Neural cell (in vitro differentiated cells): ENCODE measurements around the gene WDR54. TPM values are rescaled to one million over a fixed set of nuclear protein-coding genes. Genes with fewer than 3 reads are reported as not detected.

Experiments
- H2AFZ ChIP-seq: fragments of 200-600, 300-800 bp; sonication (generic), shearing (Covaris generic); 2 replicates; pipeline ENCODE4 v1.6.0; 2014; ENCODE audit warnings: low read depth, mild to moderate bottlenecking, antibody characterized with exemption, low read length, moderate library complexity
- H3F3A ChIP-seq: fragments of 200-600 bp; shearing (Covaris generic); 2 replicates; pipeline ENCODE4 v1.6.1; 2016; ENCODE audit warnings: mild to moderate bottlenecking, moderate library complexity, mixed read lengths, antibody characterized with exemption, low read length; ENCODE audit not compliant: insufficient read depth, poor library complexity, severe bottlenecking
- H3K27ac ChIP-seq: fragments of 200-600, 300-800 bp; sonication (generic), shearing (Covaris generic); 2 replicates; pipeline ENCODE4 v1.5.1; 2014; ENCODE audit warnings: mild to moderate bottlenecking, low read length, moderate library complexity
- H3K27me3 ChIP-seq: fragments of 300-800, 200-600 bp; sonication (generic), shearing (Covaris generic); 2 replicates; pipeline ENCODE4 v1.6.0; 2014; ENCODE audit warnings: mild to moderate bottlenecking, low read depth, low read length, moderate library complexity; ENCODE audit not compliant: insufficient read depth
- H3K36me3 ChIP-seq: fragments of 300-800, 200-600 bp; sonication (generic), shearing (Covaris generic); 2 replicates; pipeline ENCODE4 v1.5.1; 2014; ENCODE audit warnings: mild to moderate bottlenecking, antibody characterized with exemption, low read length, moderate library complexity; ENCODE audit not compliant: insufficient read depth
- H3K4me2 ChIP-seq: fragments of 300-800, 200-600 bp; sonication (generic), shearing (Covaris generic); 2 replicates; pipeline ENCODE4 v1.6.0; 2014; ENCODE audit warnings: mild to moderate bottlenecking, low read length
- H3K4me3 ChIP-seq: fragments of 300-800, 200-600 bp; sonication (generic), shearing (Covaris generic); 2 replicates; pipeline ENCODE4 v1.5.1; 2014; ENCODE audit warnings: mild to moderate bottlenecking, low read length, moderate library complexity
- H3K79me2 ChIP-seq: fragments of 200-600 bp; shearing (Covaris generic); replicated peaks from 2 replicates; pipeline ENCODE4 v1.6.0; 2014; ENCODE audit warnings: mild to moderate bottlenecking, low read length, moderate library complexity; ENCODE audit not compliant: insufficient read depth
- H3K9ac ChIP-seq: fragments of 300-800, 200-600 bp; sonication (generic), shearing (Covaris generic); 2 replicates; pipeline ENCODE4 v1.6.1; 2016; ENCODE audit warnings: mild to moderate bottlenecking, low read length, mixed read lengths
- H3K9me2 ChIP-seq: fragments of 200-600 bp; shearing (Covaris generic); 2 replicates; pipeline ENCODE4 v1.6.1; 2016; ENCODE audit warnings: mild to moderate bottlenecking, low read length, mixed read lengths; ENCODE audit not compliant: insufficient read depth
- H3K9me3 ChIP-seq: fragments of 200-600, 300-800 bp; sonication (generic), shearing (Covaris generic); 2 replicates; pipeline ENCODE4 v1.6.1; 2016; ENCODE audit warnings: mild to moderate bottlenecking, mixed run types, low read length, moderate library complexity, mixed read lengths
- H4K20me1 ChIP-seq: fragments of 200-600 bp; shearing (Covaris generic); 2 replicates; pipeline ENCODE4 v1.6.1; 2016; ENCODE audit warnings: mild to moderate bottlenecking, mixed run types; ENCODE audit not compliant: insufficient read depth
- CTCF ChIP-seq: fragments of 450-650 bp; IDR thresholded peaks from 2 replicates; pipeline ENCODE4 v1.5.1; 2014; ENCODE audit warnings: antibody characterized with exemption, mild to moderate bottlenecking, moderate library complexity; ENCODE audit not compliant: poor library complexity, severe bottlenecking
- EP300 ChIP-seq: fragments of 450-650 bp; conservative IDR thresholded peaks from 2 replicates; pipeline ENCODE4 v1.6.1; 2014; ENCODE audit warnings: antibody characterized with exemption, mild to moderate bottlenecking, moderate library complexity; ENCODE audit not compliant: poor library complexity, severe bottlenecking
- EZH2 ChIP-seq: fragments of 200-600, 300-800 bp; shearing (Covaris generic), sonication (generic); IDR thresholded peaks from 2 replicates; pipeline ENCODE4 v1.6.1; 2014; ENCODE audit warnings: antibody characterized with exemption, low read length, borderline replicate concordance, mild to moderate bottlenecking; ENCODE audit not compliant: insufficient read depth, poor library complexity, severe bottlenecking
- MXI1 ChIP-seq: fragments of 450-650 bp; conservative IDR thresholded peaks from 2 replicates; pipeline ENCODE4 v1.6.1; 2014; ENCODE audit warnings: antibody characterized with exemption, mild to moderate bottlenecking; ENCODE audit not compliant: poor library complexity, severe bottlenecking
- POLR2AphosphoS5 ChIP-seq: IDR thresholded peaks from 2 replicates; pipeline ENCODE4 v1.6.1; 2012
- RAD21 ChIP-seq: fragments of 450-650 bp; conservative IDR thresholded peaks from 2 replicates; pipeline ENCODE4 v1.6.1; 2014; ENCODE audit warnings: antibody characterized with exemption, mild to moderate bottlenecking, moderate library complexity
- REST ChIP-seq: IDR thresholded peaks from 2 replicates; pipeline ENCODE4 v1.6.1; 2012; ENCODE audit warnings: borderline replicate concordance
- SMC3 ChIP-seq: fragments of 450-650 bp; conservative IDR thresholded peaks from 2 replicates; pipeline ENCODE4 v1.6.1; 2014; ENCODE audit warnings: antibody characterized with exemption, mild to moderate bottlenecking, moderate library complexity; ENCODE audit not compliant: poor library complexity
- TAF1 ChIP-seq: IDR thresholded peaks from 2 replicates; pipeline ENCODE4 v1.6.1; 2012; ENCODE audit warnings: low read depth
- polyA plus RNA-seq: library from polyadenylated mRNA; depleted of rRNA; stranded (reverse); fragments of >200 nt; gene quantifications from 2 replicates; pipeline ENCODE4 v1.2.3, GENCODE V29; 2014

Gene WDR54
- polyA plus RNA-seq, 1 donor from 2014 or later: 110 TPM

- no peak overlapping the region for H2AFZ ChIP-seq
- H3K79me2 ChIP-seq: no peaks in the 10 kb centered on the region
- no peak overlapping the region for H3K4me2 ChIP-seq
- H4K20me1 ChIP-seq: no peaks in the 10 kb centered on the region
- H3K9me3 ChIP-seq: no peaks in the 10 kb centered on the region
- no peak overlapping the region for H3K27ac ChIP-seq
- H3K9me2 ChIP-seq: no peaks in the 10 kb centered on the region
- no peaks in the 10 kb centered on the region for H3K27me3 ChIP-seq
- H3F3A ChIP-seq: no peaks in the 10 kb centered on the region
- no peaks in the 10 kb centered on the region for H3K36me3 ChIP-seq
- no peak for TF ChIP-seq TAF1
- no peak for TF ChIP-seq MXI1
- no peak for TF ChIP-seq RAD21
- TF ChIP-seq EZH2: no peak
- TF ChIP-seq EP300: no peak
- TF ChIP-seq POLR2AphosphoS5: no peak
- no peak for TF ChIP-seq SMC3
- TF ChIP-seq CTCF: no peak
- TF ChIP-seq REST: no peak
- no peak overlapping the region for H3K4me3 ChIP-seq
- H3K9ac ChIP-seq: no peak overlapping the region
Measured at GRCh38 chr2:74401891-74402290, 19.6 kb upstream of the WDR54 start.

- no peaks in the 10 kb centered on the region for H3K9me3 ChIP-seq
- H3K4me2 ChIP-seq: no peak overlapping the region
- no peak overlapping the region for H3K4me3 ChIP-seq
- no peaks in the 10 kb centered on the region for H3K27me3 ChIP-seq
- H3K9ac ChIP-seq: no peak overlapping the region
- no peak overlapping the region for H3K27ac ChIP-seq
- no peaks in the 10 kb centered on the region for H3F3A ChIP-seq
- H4K20me1 ChIP-seq: no peaks in the 10 kb centered on the region
- H3K36me3 ChIP-seq: no peaks in the 10 kb centered on the region
- TF ChIP-seq TAF1 (no peak), RAD21 (no peak), EZH2 (no peak), SMC3 (no peak), POLR2AphosphoS5 (no peak), REST (no peak), EP300 (no peak), CTCF (no peak), MXI1 (no peak)
- no peaks in the 10 kb centered on the region for H3K9me2 ChIP-seq
- H3K79me2 ChIP-seq: no peaks in the 10 kb centered on the region
- no peak overlapping the region for H2AFZ ChIP-seq
Measured at GRCh38 chr2:74406035-74406434, 15.5 kb upstream of the WDR54 start.
